GM12878 (cell line): ENCODE results near the gene CNOT8.

ENCODE experiments used
- CEBPB ChIP-seq, 2 experiments: fragments of 150-350 bp in 1 of 2; IDR thresholded peaks; 2 replicates each; pipeline ENCODE4 v1.6.1; 2012 to 2014; ENCODE audit warnings: low read depth in 2 of 2, low read length in 2 of 2, borderline replicate concordance in 1 of 2, inconsistent platforms in 1 of 2
- HDAC6 ChIP-seq: fragments of 200-600 bp; sonication (generic); IDR thresholded peaks from one replicate; pipeline ENCODE4 v1.8.0; 2017; ENCODE audit warnings: antibody characterized with exemption; ENCODE audit not compliant: unreplicated experiment
- TCF3 ChIP-seq: IDR thresholded peaks from 2 replicates; pipeline ENCODE4 v1.6.1; 2012; ENCODE audit warnings: low read depth, mild to moderate bottlenecking, low read length, borderline replicate concordance; ENCODE audit not compliant: insufficient read depth
- YY1 ChIP-seq: IDR thresholded peaks from 2 replicates; pipeline ENCODE4 v1.6.1; 2011; ENCODE audit warnings: low read depth, mild to moderate bottlenecking, low read length
- TF ChIP-seq, protein P1 (sequence below), 3 experiments: IDR thresholded peaks in 2 of 3; conservative IDR thresholded peaks in 1 of 3; 2 replicates each; pipeline ENCODE4 v1.5.1; 2011; ENCODE audit warnings: low read depth in 3 of 3, low read length in 3 of 3, mild to moderate bottlenecking in 3 of 3, control low read depth in 2 of 3, moderate library complexity in 2 of 3, inconsistent platforms in 1 of 3, mixed read lengths in 1 of 3; ENCODE audit not compliant: control insufficient read depth in 2 of 3, insufficient read depth in 1 of 3; ENCODE audit errors: extremely low read depth in 1 of 3
- TF ChIP-seq, protein P2 (sequence below): fragments of 450-650 bp; IDR thresholded peaks from 2 replicates; pipeline ENCODE4 v1.6.1; 2017; ENCODE audit warnings: borderline replicate concordance

DNA sequence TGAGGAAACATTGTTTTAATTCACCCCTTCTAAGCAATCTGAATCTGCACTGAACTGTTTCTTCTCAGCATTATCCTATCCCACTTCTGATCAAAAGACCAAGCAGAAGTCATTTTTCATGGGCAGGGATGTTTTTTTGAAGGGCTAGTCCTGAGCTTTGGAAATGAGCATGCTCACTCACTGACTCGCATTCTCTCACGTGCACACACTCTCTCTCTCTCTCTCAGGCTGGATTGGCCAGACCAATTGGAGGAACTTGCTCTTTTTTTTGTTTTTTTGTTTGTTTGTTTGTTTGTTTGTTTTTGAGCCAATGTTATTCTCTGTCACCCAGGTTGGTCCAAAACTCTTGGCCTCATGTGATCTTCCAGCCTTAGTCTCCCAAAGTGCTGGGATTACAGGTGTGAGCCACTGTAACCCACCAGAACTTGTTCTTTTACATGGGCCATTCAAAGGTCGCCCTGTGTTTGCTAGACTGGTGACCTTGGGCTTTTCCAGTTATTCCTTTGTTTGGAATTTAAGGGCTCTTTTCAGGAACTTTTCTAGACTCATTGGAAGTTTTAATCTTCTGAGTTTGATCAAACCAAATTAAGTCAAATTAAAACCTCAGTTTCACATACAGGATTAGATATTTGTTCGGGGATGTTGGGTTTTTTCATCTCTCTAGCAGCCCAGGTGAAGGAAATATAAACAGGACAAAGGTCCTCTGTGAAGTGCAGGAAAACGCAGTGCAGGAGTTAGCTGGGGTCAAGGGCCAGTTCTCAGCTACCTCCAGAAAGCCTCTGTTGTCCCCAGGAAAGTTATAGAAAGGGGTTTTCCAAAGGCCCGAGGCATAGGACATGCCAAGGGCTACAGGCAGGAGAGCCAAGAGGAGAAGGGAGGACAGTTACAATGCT is 21.2 kb upstream of the CNOT8 start:
- TF ChIP-seq HDAC6 (no peak), CEBPB (IDR thresholded peaks at IDR 0.05; ENCODE audit: borderline replicate concordance in 1 of 2, low read depth in 2 of 2, low read length in 2 of 2) (no peak), YY1 (no peak), TCF3 (no peak)
- TF ChIP-seq, protein P1, sequence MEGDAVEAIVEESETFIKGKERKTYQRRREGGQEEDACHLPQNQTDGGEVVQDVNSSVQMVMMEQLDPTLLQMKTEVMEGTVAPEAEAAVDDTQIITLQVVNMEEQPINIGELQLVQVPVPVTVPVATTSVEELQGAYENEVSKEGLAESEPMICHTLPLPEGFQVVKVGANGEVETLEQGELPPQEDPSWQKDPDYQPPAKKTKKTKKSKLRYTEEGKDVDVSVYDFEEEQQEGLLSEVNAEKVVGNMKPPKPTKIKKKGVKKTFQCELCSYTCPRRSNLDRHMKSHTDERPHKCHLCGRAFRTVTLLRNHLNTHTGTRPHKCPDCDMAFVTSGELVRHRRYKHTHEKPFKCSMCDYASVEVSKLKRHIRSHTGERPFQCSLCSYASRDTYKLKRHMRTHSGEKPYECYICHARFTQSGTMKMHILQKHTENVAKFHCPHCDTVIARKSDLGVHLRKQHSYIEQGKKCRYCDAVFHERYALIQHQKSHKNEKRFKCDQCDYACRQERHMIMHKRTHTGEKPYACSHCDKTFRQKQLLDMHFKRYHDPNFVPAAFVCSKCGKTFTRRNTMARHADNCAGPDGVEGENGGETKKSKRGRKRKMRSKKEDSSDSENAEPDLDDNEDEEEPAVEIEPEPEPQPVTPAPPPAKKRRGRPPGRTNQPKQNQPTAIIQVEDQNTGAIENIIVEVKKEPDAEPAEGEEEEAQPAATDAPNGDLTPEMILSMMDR (IDR thresholded peaks at IDR 0.05 in 2 of 3, conservative IDR thresholded peaks at IDR 0.05 in 1 of 3; ENCODE audit: control insufficient read depth in 2 of 3, extremely low read depth in 1 of 3, insufficient read depth in 1 of 3, low read depth in 3 of 3, low read length in 3 of 3), result no peak
- TF ChIP-seq, protein P2, sequence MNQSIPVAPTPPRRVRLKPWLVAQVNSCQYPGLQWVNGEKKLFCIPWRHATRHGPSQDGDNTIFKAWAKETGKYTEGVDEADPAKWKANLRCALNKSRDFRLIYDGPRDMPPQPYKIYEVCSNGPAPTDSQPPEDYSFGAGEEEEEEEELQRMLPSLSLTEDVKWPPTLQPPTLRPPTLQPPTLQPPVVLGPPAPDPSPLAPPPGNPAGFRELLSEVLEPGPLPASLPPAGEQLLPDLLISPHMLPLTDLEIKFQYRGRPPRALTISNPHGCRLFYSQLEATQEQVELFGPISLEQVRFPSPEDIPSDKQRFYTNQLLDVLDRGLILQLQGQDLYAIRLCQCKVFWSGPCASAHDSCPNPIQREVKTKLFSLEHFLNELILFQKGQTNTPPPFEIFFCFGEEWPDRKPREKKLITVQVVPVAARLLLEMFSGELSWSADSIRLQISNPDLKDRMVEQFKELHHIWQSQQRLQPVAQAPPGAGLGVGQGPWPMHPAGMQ, result no peak
